ENCODE results near the gene ZNF790. TPM values are rescaled to one million over a fixed set of nuclear protein-coding genes. Genes with fewer than 3 reads are reported as not detected.

ZNF790 gene
- total and polyA plus RNA-seq, 2 of the 13 experiments (the other 11 are each of a cell fraction or from before 2014, with no cell fraction given), result 1.3 to 5.3 TPM

- no peak for TF ChIP-seq ELK4 (CRISPR knock-in tag; IDR thresholded peaks at IDR 0.05; ENCODE audit: borderline replicate concordance)
- no peak for TF ChIP-seq MED1 (CRISPR knock-in tag; IDR thresholded peaks at IDR 0.05)
- TF ChIP-seq BCL3 (CRISPR knock-in tag; IDR thresholded peaks at IDR 0.05), result 0 out of 2 replicates have a peak, but pooled peaks have one; percentile 15
- no peak for TF ChIP-seq HOXA5 (CRISPR knock-in tag; IDR thresholded peaks at IDR 0.05)
- TF ChIP-seq REPIN1 (CRISPR knock-in tag; IDR thresholded peaks at IDR 0.05; ENCODE audit: borderline replicate concordance, low read depth), result no peak
- TF ChIP-seq ZNF260 (CRISPR knock-in tag; IDR thresholded peaks at IDR 0.05; ENCODE audit: borderline replicate concordance, low read depth), result no peak
- no peak for TF ChIP-seq PHF20 (CRISPR knock-in tag; IDR thresholded peaks at IDR 0.05)
- peak; percentile 74; the same call in 1 of the 2 replicates for TF ChIP-seq KDM2A (CRISPR knock-in tag; IDR thresholded peaks at IDR 0.05; ENCODE audit: borderline replicate concordance, low read depth)
- TF ChIP-seq MATR3 (CRISPR knock-in tag; IDR thresholded peaks at IDR 0.05), result no peak
- no peak for TF ChIP-seq ZNF746 (CRISPR knock-in tag; IDR thresholded peaks at IDR 0.05)
- TF ChIP-seq HMGA1 (CRISPR knock-in tag; conservative IDR thresholded peaks at IDR 0.05), result no peak
- no peak for TF ChIP-seq MLLT10 (CRISPR knock-in tag; IDR thresholded peaks at IDR 0.05)
- TF ChIP-seq EZH2 (conservative IDR thresholded peaks at IDR 0.05; ENCODE audit: low read depth, low read length), result no peak
- 0 out of 2 replicates have a peak, but pooled peaks have one; percentile 21 for TF ChIP-seq ZBTB34 (CRISPR knock-in tag; IDR thresholded peaks at IDR 0.05)
- no peak for TF ChIP-seq FOXK2 (IDR thresholded peaks at IDR 0.05)
- TF ChIP-seq ZNF839 (CRISPR knock-in tag; IDR thresholded peaks at IDR 0.05; ENCODE audit: borderline replicate concordance), result no peak
- TF ChIP-seq STAG1 (CRISPR knock-in tag; IDR thresholded peaks at IDR 0.05), result no peak
- TF ChIP-seq ZFP37 (CRISPR knock-in tag; IDR thresholded peaks at IDR 0.05; ENCODE audit: borderline replicate concordance), result no peak
- TF ChIP-seq KAT7 (CRISPR knock-in tag; IDR thresholded peaks at IDR 0.05; ENCODE audit: borderline replicate concordance), result 0 out of 2 replicates have a peak, but pooled peaks have one; percentile 55
- no peak for TF ChIP-seq HNRNPL (IDR thresholded peaks at IDR 0.05; ENCODE audit: low read depth, low read length)
- no peak for TF ChIP-seq TARDBP (CRISPR knock-in tag; IDR thresholded peaks at IDR 0.05)
- TF ChIP-seq ATM (IDR thresholded peaks at IDR 0.05; ENCODE audit: borderline replicate concordance), result no peak
- TF ChIP-seq ZNF382 (CRISPR knock-in tag; IDR thresholded peaks at IDR 0.05; ENCODE audit: borderline replicate concordance), result no peak
- TF ChIP-seq ZBTB38 (CRISPR knock-in tag; IDR thresholded peaks at IDR 0.05), result no peak
- no peak for TF ChIP-seq GTF2F1 (IDR thresholded peaks at IDR 0.05; ENCODE audit: low read length)
- TF ChIP-seq, protein P1, sequence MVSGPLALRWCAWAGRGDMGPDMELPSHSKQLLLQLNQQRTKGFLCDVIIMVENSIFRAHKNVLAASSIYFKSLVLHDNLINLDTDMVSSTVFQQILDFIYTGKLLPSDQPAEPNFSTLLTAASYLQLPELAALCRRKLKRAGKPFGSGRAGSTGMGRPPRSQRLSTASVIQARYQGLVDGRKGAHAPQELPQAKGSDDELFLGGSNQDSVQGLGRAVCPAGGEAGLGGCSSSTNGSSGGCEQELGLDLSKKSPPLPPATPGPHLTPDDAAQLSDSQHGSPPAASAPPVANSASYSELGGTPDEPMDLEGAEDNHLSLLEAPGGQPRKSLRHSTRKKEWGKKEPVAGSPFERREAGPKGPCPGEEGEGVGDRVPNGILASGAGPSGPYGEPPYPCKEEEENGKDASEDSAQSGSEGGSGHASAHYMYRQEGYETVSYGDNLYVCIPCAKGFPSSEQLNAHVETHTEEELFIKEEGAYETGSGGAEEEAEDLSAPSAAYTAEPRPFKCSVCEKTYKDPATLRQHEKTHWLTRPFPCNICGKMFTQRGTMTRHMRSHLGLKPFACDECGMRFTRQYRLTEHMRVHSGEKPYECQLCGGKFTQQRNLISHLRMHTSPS (CRISPR knock-in tag; IDR thresholded peaks at IDR 0.05; ENCODE audit: low read depth), result no peak
These were observed 65.6 kb downstream of the ZNF790 start, which contains the start of gene ZNF850 (continued) for GRCh38 chr19:36772311-36773222.
